HepG2 (cell line): ENCODE results near the gene ZFPL1. TPM values are rescaled to one million over a fixed set of nuclear protein-coding genes. Genes with fewer than 3 reads are reported as not detected.

Source experiments
- GATAD1 ChIP-seq: IDR thresholded peaks from 2 replicates; pipeline ENCODE4 v1.6.1; 2016; ENCODE audit warnings: missing genetic modification reagents, missing compliant biosample characterization
- GRHL1 ChIP-seq: sonication (generic); formaldehyde crosslinking; conservative IDR thresholded peaks from 2 replicates; pipeline ENCODE4 v1.8.0; 2022; ENCODE audit warnings: missing genetic modification reagents
- KMT2A ChIP-seq: sonication (generic); formaldehyde crosslinking; IDR thresholded peaks from 2 replicates; pipeline ENCODE4 v1.4.0; 2020; ENCODE audit warnings: missing genetic modification reagents
- NCOA2 ChIP-seq: sonication (generic); formaldehyde crosslinking; IDR thresholded peaks from 2 replicates; pipeline ENCODE4 v1.8.0; 2022; ENCODE audit warnings: inconsistent platforms
- NR2C2 ChIP-seq: sonication (generic); formaldehyde crosslinking; IDR thresholded peaks from 2 replicates; pipeline ENCODE4 v1.4.0; 2020; ENCODE audit warnings: missing genetic modification reagents, mild to moderate bottlenecking, moderate library complexity, borderline replicate concordance
- NRL ChIP-seq: sonication (generic); formaldehyde crosslinking; IDR thresholded peaks from 2 replicates; pipeline ENCODE4 v1.5.0; 2020; ENCODE audit warnings: missing genetic modification reagents, mild to moderate bottlenecking, moderate library complexity, borderline replicate concordance
- POLR2G ChIP-seq: fragments of 200-400 bp; formaldehyde crosslinking; IDR thresholded peaks from 2 replicates; pipeline ENCODE4 v1.6.1; 2018; ENCODE audit warnings: mild to moderate bottlenecking, low read depth, low read length, moderate library complexity
- RBFOX2 ChIP-seq: fragments of 200-400 bp; formaldehyde crosslinking; IDR thresholded peaks from 2 replicates; pipeline ENCODE4 v1.6.1; 2017; ENCODE audit warnings: low read depth, mild to moderate bottlenecking, low read length
- SMAD1 ChIP-seq: sonication (generic); formaldehyde crosslinking; IDR thresholded peaks from 2 replicates; pipeline ENCODE4 v1.4.0; 2020; ENCODE audit warnings: missing genetic modification reagents, low read depth, mild to moderate bottlenecking, borderline replicate concordance
- SOX6 ChIP-seq, 2 experiments: fragments of 450-650 bp in 1 of 2; sonication (generic) in 1 of 2; formaldehyde crosslinking in 1 of 2; IDR thresholded peaks; 2 replicates each; pipeline versions ENCODE4 v1.4.0 to v1.6.1; 2017 to 2020; ENCODE audit warnings: antibody characterized with exemption in 1 of 2, mild to moderate bottlenecking in 1 of 2, missing genetic modification reagents in 1 of 2
- SRF ChIP-seq: IDR thresholded peaks from 2 replicates; pipeline ENCODE4 v1.6.1; 2011; ENCODE audit warnings: mild to moderate bottlenecking, low read depth, low read length, moderate library complexity
- TBX2 ChIP-seq: sonication (generic); formaldehyde crosslinking; IDR thresholded peaks from 2 replicates; pipeline ENCODE4 v1.5.0; 2020; ENCODE audit warnings: missing genetic modification reagents, mild to moderate bottlenecking, borderline replicate concordance
- TFAP4 ChIP-seq: sonication (generic); IDR thresholded peaks from 2 replicates; pipeline ENCODE4 v1.6.1; 2016; ENCODE audit warnings: low read depth, borderline replicate concordance
- UBTF ChIP-seq: sonication (generic); formaldehyde crosslinking; IDR thresholded peaks from 2 replicates; pipeline ENCODE4 v1.4.0; 2020; ENCODE audit warnings: mild to moderate bottlenecking, missing genetic modification reagents
- ZBTB42 ChIP-seq: sonication (generic); formaldehyde crosslinking; IDR thresholded peaks from 2 replicates; pipeline ENCODE4 v1.5.0; 2020; ENCODE audit warnings: mild to moderate bottlenecking, missing genetic modification reagents
- ZNF235 ChIP-seq: sonication (generic); formaldehyde crosslinking; IDR thresholded peaks from 2 replicates; pipeline ENCODE4 v1.8.1; 2023; ENCODE audit warnings: mild to moderate bottlenecking, missing genetic modification reagents, borderline replicate concordance
- ZNF253 ChIP-seq: sonication (generic); formaldehyde crosslinking; IDR thresholded peaks from 2 replicates; pipeline ENCODE4 v1.8.0; 2022; ENCODE audit warnings: mild to moderate bottlenecking, missing genetic modification reagents, borderline replicate concordance
- ZNF484 ChIP-seq: sonication (generic); formaldehyde crosslinking; IDR thresholded peaks from 2 replicates; pipeline ENCODE4 v1.5.1; 2020; ENCODE audit warnings: mild to moderate bottlenecking, low read depth, missing genetic modification reagents, borderline replicate concordance
- ZNF746 ChIP-seq: sonication (generic); formaldehyde crosslinking; IDR thresholded peaks from 2 replicates; pipeline ENCODE4 v1.8.0; 2022; ENCODE audit warnings: mild to moderate bottlenecking, missing genetic modification reagents
- ZNF761 ChIP-seq: sonication (generic); formaldehyde crosslinking; conservative IDR thresholded peaks from 2 replicates; pipeline ENCODE4 v1.4.0; 2020; ENCODE audit warnings: mild to moderate bottlenecking, missing genetic modification reagents
- polyA plus RNA-seq, 8 experiments: library from polyadenylated mRNA; depleted of rRNA in 3 of 8; stranded (reverse) in 7 of 8; unstranded in 1 of 8; fragments of >200 nt; fragmentation: Illumina TruSeq in 4 of 8; extraction: Trizol in 4 of 8; gene quantifications; 2 replicates each; pipeline versions ENCODE4 v1.2.1 to v1.2.3, GENCODE V29; 2011 to 2016; ENCODE audit warnings: low read depth in 4 of 8, missing spikeins in 1 of 8, mixed read lengths in 1 of 8; ENCODE audit not compliant: insufficient read depth in 1 of 8
- total RNA-seq, 5 experiments: library from RNA; depleted of rRNA; stranded (reverse); fragments of >200 nt; fragmentation: Illumina TruSeq; extraction: Trizol; gene quantifications; 2 replicates each; pipeline ENCODE4 v1.2.3, GENCODE V29; 2016; ENCODE audit warnings: low read depth in 1 of 5
- TF ChIP-seq, protein P1 (sequence below): IDR thresholded peaks from 2 replicates; pipeline ENCODE4 v1.6.1; 2016; ENCODE audit warnings: missing compliant biosample characterization, missing genetic modification reagents, borderline replicate concordance

Gene ZFPL1
- total and polyA plus RNA-seq, 2 of the 13 experiments (the other 11 are each of a cell fraction or from before 2014, with no cell fraction given), result 32.2 to 56.0 TPM

GRCh38 chr11:65121865-65122696, 38.1 kb downstream of the ZFPL1 start, which contains the start of the genes FAU and MRPL49 (continued):
- TF ChIP-seq ZNF761 (no peak; the same call in 1 of the 2 replicates), SRF (0 out of 2 replicates have a peak, but pooled peaks have one; percentile 47), RBFOX2 (peak; percentile 97), POLR2G (peak; percentile 96), TBX2 (peak; percentile 82), ZNF746 (CRISPR knock-in tag) (peak; percentile 12; the same call in 1 of the 2 replicates), SMAD1 (CRISPR knock-in tag) (peak; percentile 87; the same call in 1 of the 2 replicates), UBTF (CRISPR knock-in tag) (peak; percentile 72; the same call in 1 of the 2 replicates), NR2C2 (peak; percentile 93), ZNF253 (CRISPR knock-in tag) (no peak), SOX6 (IDR thresholded peaks at IDR 0.05) (no peak), SOX6 (CRISPR knock-in tag; IDR thresholded peaks at IDR 0.05) (peak; percentile 64), NCOA2 (CRISPR knock-in tag) (peak; percentile 30; the same call in 1 of the 2 replicates), GATAD1 (CRISPR knock-in tag) (peak; percentile 97), ZNF235 (CRISPR knock-in tag) (peak; percentile 86), ZBTB42 (CRISPR knock-in tag) (peak; percentile 39; the same call in 1 of the 2 replicates), TFAP4 (peak; percentile 56; the same call in 1 of the 2 replicates), KMT2A (peak; percentile 90), ZNF484 (CRISPR knock-in tag) (no peak), GRHL1 (CRISPR knock-in tag) (no peak), NRL (CRISPR knock-in tag) (peak; percentile 12; the same call in 1 of the 2 replicates)
- TF ChIP-seq, protein P1, sequence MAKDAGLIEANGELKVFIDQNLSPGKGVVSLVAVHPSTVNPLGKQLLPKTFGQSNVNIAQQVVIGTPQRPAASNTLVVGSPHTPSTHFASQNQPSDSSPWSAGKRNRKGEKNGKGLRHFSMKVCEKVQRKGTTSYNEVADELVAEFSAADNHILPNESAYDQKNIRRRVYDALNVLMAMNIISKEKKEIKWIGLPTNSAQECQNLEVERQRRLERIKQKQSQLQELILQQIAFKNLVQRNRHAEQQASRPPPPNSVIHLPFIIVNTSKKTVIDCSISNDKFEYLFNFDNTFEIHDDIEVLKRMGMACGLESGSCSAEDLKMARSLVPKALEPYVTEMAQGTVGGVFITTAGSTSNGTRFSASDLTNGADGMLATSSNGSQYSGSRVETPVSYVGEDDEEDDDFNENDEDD (CRISPR knock-in tag), result peak; percentile 80; the same call in 1 of the 2 replicates
